GF-D8 (cell line): ENCODE data around the gene IL17F.

ENCODE experiments used
- DNase-seq: peaks from one replicate; lab custom pipeline; 2025; lab: John Stamatoyannopoulos, UW

IL17F gene

DNA sequence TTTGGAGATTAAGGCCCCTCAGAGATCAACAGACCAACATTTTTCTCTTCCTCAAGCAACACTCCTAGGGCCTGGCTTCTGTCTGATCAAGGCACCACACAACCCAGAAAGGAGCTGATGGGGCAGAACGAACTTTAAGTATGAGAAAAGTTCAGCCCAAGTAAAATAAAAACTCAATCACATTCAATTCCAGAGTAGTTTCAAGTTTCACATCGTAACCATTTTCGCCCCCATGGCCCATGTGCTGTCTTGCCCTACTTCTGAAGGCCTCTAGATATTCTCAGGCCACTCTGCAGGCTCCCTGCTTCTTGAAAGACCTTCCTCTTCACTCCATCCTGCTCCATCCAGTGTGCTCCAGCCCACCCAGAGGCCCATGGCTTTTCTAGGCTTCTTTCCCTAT is 53.9 kb downstream of the IL17F start:
- DNase-seq: no peak

GRCh38 chr6:52189974-52190373 is 54.3 kb downstream of the IL17F start:
- no peak for DNase-seq

- no peak for DNase-seq
These were observed 57.2 kb downstream of the IL17F start for GRCh38 chr6:52187098-52187497.
